GM21515 (cell line): ENCODE results near the gene SCN8A.

Source experiments
- ATAC-seq: cut with Tn5 transposase; IDR thresholded peaks from one replicate; pipeline ENCODE4 v1.9.1; 2021; ENCODE audit not compliant: unreplicated experiment

Gene SCN8A

GRCh38 chr12:51847643-51848325, 256.8 kb downstream of the SCN8A start:
- no peak for ATAC-seq

- no peak for ATAC-seq
Measured at GRCh38 chr12:51848326-51848727, 257.3 kb downstream of the SCN8A start, which contains the start of gene FIGNL2. FIGNL2 (minus strand) TSS chr12:51848718; CDS start chr12:51822413, 26,305 bp downstream.

GRCh38 chr12:51848841-51849735, 258.1 kb downstream of the SCN8A start:
- ATAC-seq, result no peak

GRCh38 chr12:51850081-51850964, 259.3 kb downstream of the SCN8A start:
- no peak for ATAC-seq

GRCh38 chr12:51850965-51851299, 259.9 kb downstream of the SCN8A start:
- ATAC-seq, result no peak

GRCh38 chr12:51851413-51852124, 260.5 kb downstream of the SCN8A start:
- no peak for ATAC-seq

- ATAC-seq, result no peak
Measured at GRCh38 chr12:51852404-51853137, 261.5 kb downstream of the SCN8A start.

GRCh38 chr12:51855586-51856428, 264.8 kb downstream of the SCN8A start:
- ATAC-seq, result no peak

GRCh38 chr12:51860986-51861385, 270.0 kb downstream of the SCN8A start:
- ATAC-seq, result no peak
